Gastrocnemius medialis (tissue), 4 donors: ENCODE data around the gene PDGFC. TPM values are rescaled to one million over a fixed set of nuclear protein-coding genes. Genes with fewer than 3 reads are reported as not detected.
A peak's percentile ranks its signal among the peaks of the same experiment; 100 is the strongest.

Source experiments
- ATAC-seq, 2 donors: fragments of 150-250 bp; one replicate each; pipeline ENCODE4 v1.9.1; 2016
- DNase-seq, 2 donors: peaks; one replicate each; pipeline ENCODE4 v3.0.0-alpha.2; 2019
- H3K27ac ChIP-seq, 4 donors: fragments of 200-600 bp; sonication (generic); 1 replicate in 1 of 4; 2 replicates in 3 of 4; pipeline ENCODE4 v1.5.1; 2016 to 2018; ENCODE audit warnings: mild to moderate bottlenecking in 2 of 4, moderate library complexity in 1 of 4
- H3K27me3 ChIP-seq, 3 donors: fragments of 200-600 bp; sonication (generic) in 2 of 3; 1 replicate in 1 of 3; 2 replicates in 2 of 3; pipeline versions ENCODE4 v1.5.1 to v1.6.0; 2016 to 2019; ENCODE audit warnings: mild to moderate bottlenecking in 1 of 3, moderate library complexity in 1 of 3
- H3K36me3 ChIP-seq, 2 donors: fragments of 200-600 bp; sonication (generic) in 1 of 2; one replicate each; pipeline ENCODE4 v1.5.1; 2017 to 2018
- H3K4me1 ChIP-seq, 2 donors: fragments of 200-600 bp; sonication (generic) in 1 of 2; one replicate each; pipeline ENCODE4 v1.5.1; 2016 to 2017; ENCODE audit warnings: mild to moderate bottlenecking in 2 of 2
- H3K4me3 ChIP-seq, 4 donors: fragments of 200-600 bp; sonication (generic) in 3 of 4; 1 replicate in 1 of 4; 2 replicates in 3 of 4; pipeline ENCODE4 v1.5.1; 2016 to 2019; ENCODE audit warnings: mild to moderate bottlenecking in 2 of 4
- H3K9me3 ChIP-seq, 3 donors: fragments of 200-600 bp; sonication (generic) in 2 of 3; 1 replicate in 1 of 3; 2 replicates in 2 of 3; pipeline ENCODE4 v1.5.1; 2016 to 2019
- CTCF ChIP-seq, 5 experiments: fragments of 450-650 bp in 3 of 5; fragments of 200-600 bp in 2 of 5; sonication (generic) in 2 of 5; IDR thresholded peaks in 4 of 5; conservative IDR thresholded peaks in 1 of 5; 1 replicate in 4 of 5; 2 replicates in 1 of 5; pipeline ENCODE4 v1.5.1; 2016 to 2019; ENCODE audit warnings: antibody characterized with exemption in 5 of 5, mild to moderate bottlenecking in 3 of 5, moderate library complexity in 3 of 5
- POLR2A ChIP-seq, 2 donors: fragments of 450-650 bp; IDR thresholded peaks; one replicate each; pipeline ENCODE4 v1.6.1; 2017; ENCODE audit warnings: antibody characterized with exemption in 2 of 2, mild to moderate bottlenecking in 2 of 2, moderate library complexity in 2 of 2
- in situ Hi-C, 4 donors: fragments of 200-750 bp; cut with MboI; loops; one replicate each; pipeline versions ENCODE4 v1.15.0 to v1.8.0; 2017; ENCODE audit warnings: low sequenced_read_pairs in 4 of 4
- intact Hi-C: fragments of 100-400 bp; cut with DNase I; formaldehyde crosslinking; loops from one replicate; pipeline ENCODE4 v1.15.1; 2023; ENCODE audit warnings: low total_unique reads
- total RNA-seq, 4 donors: library from RNA; depleted of rRNA; stranded (reverse); fragments of >200 nt; gene quantifications; one replicate each; pipeline versions ENCODE4 v1.1.0 to v1.2.3, GENCODE V29; 2016

The PDGFC gene
- total RNA-seq, 4 donors from 2014 or later = 4.4 to 10.7 (median 6.3) TPM

- Histone ChIP-seq H3K27me3 (no peaks in the 10 kb centered on the region), H3K4me1 (peaks cover 43 to 51% of the 10 kb centered on the region in 2 donors), H3K27ac (peak overlapping the region in 2 of 4 donors; percentile 77), H3K9me3 (no peaks in the 10 kb centered on the region), H3K4me3 (no peak overlapping the region), H3K36me3 (no peaks in the 10 kb centered on the region)
- TF ChIP-seq POLR2A (IDR thresholded peaks at IDR 0.05) (no peak), CTCF (IDR thresholded peaks at IDR 0.05 in 4 of 5, conservative IDR thresholded peaks at IDR 0.05 in 1 of 5) (no peak)
- in situ Hi-C loops = loop anchor here in 1 of 4 donors (10.0 kb wide), 1 partner anchor 195 kb away; no protein-coding TSS in a partner anchor
- intact Hi-C loops = loop anchor here (5.0 kb wide), 2 partner anchors 177 to 202 kb away; partner anchors contain the start of gene PDGFC
- no peak for DNase-seq
- no peak for ATAC-seq
These were observed 201.5 kb downstream of the PDGFC start for GRCh38 chr4:156770140-156770539.

GRCh38 chr4:156767911-156768415 is 203.6 kb downstream of the PDGFC start:
- H3K27me3 ChIP-seq = no peaks in the 10 kb centered on the region
- in situ Hi-C loops (no loop called here), intact Hi-C loops (no loop called here)
- DNase-seq (no peak), ATAC-seq (peak in 1 of 2 donors; percentile 25)
- peaks cover 30 to 39% of the 10 kb centered on the region in 2 donors for H3K4me1 ChIP-seq
- no peak overlapping the region for H3K4me3 ChIP-seq
- H3K9me3 ChIP-seq = no peaks in the 10 kb centered on the region
- TF ChIP-seq POLR2A (IDR thresholded peaks at IDR 0.05) (no peak), CTCF (IDR thresholded peaks at IDR 0.05 in 4 of 5, conservative IDR thresholded peaks at IDR 0.05 in 1 of 5) (no peak)
- peak overlapping the region in 2 of 4 donors; percentile 21 to 56 for H3K27ac ChIP-seq
- H3K36me3 ChIP-seq = no peaks in the 10 kb centered on the region

- Histone ChIP-seq H3K27ac (peak overlapping the region in 1 of 4 donors; percentile 56), H3K36me3 (no peaks in the 10 kb centered on the region), H3K4me3 (no peak overlapping the region), H3K4me1 (peaks cover 20 to 28% of the 10 kb centered on the region in 2 donors), H3K27me3 (no peaks in the 10 kb centered on the region), H3K9me3 (no peaks in the 10 kb centered on the region)
- no peak for TF ChIP-seq CTCF (IDR thresholded peaks at IDR 0.05 in 4 of 5, conservative IDR thresholded peaks at IDR 0.05 in 1 of 5)
- TF ChIP-seq POLR2A (IDR thresholded peaks at IDR 0.05) = no peak
- no peak for DNase-seq
- ATAC-seq = no peak
- intact Hi-C loops = no loop called here
- in situ Hi-C loops = no loop called here
These were observed 204.8 kb downstream of the PDGFC start for GRCh38 chr4:156766846-156767245.

GRCh38 chr4:156765277-156765676 is 206.3 kb downstream of the PDGFC start:
- intact Hi-C loops = no loop called here
- Histone ChIP-seq H3K4me1 (peaks cover 14 to 15% of the 10 kb centered on the region in 2 donors), H3K27ac (peak overlapping the region in 1 of 4 donors; percentile 24), H3K36me3 (no peaks in the 10 kb centered on the region), H3K27me3 (no peaks in the 10 kb centered on the region), H3K4me3 (no peak overlapping the region), H3K9me3 (no peaks in the 10 kb centered on the region)
- DNase-seq (no peak), ATAC-seq (peak in 1 of 2 donors; percentile 75)
- in situ Hi-C loops = no loop called here
- no peak for TF ChIP-seq POLR2A (IDR thresholded peaks at IDR 0.05)
- no peak for TF ChIP-seq CTCF (IDR thresholded peaks at IDR 0.05 in 4 of 5, conservative IDR thresholded peaks at IDR 0.05 in 1 of 5)

- Histone ChIP-seq H3K4me3 (no peak overlapping the region), H3K4me1 (peaks cover 10 to 14% of the 10 kb centered on the region in 2 donors), H3K9me3 (no peaks in the 10 kb centered on the region), H3K27me3 (no peaks in the 10 kb centered on the region), H3K36me3 (no peaks in the 10 kb centered on the region), H3K27ac (peak overlapping the region in 1 of 4 donors; percentile 24)
- no peak for TF ChIP-seq POLR2A (IDR thresholded peaks at IDR 0.05)
- no peak for DNase-seq
- ATAC-seq = no peak
- in situ Hi-C loops = no loop called here
- intact Hi-C loops = no loop called here
These were observed 206.8 kb downstream of the PDGFC start for GRCh38 chr4:156764846-156765245.
